HG03060 (cell line): Measurements from ENCODE around the gene EDN1.

Experiments used
- ATAC-seq: cut with Tn5 transposase; IDR thresholded peaks from one replicate; pipeline ENCODE4 v1.9.1; 2021; ENCODE audit warnings: low read depth, moderate number of reproducible peaks; ENCODE audit not compliant: unreplicated experiment

The EDN1 gene

GRCh38 chr6:12293235-12293930 lies 3.2 kb downstream of the EDN1 start:
- no peak for ATAC-seq

GRCh38 chr6:12293931-12294807 lies 4.0 kb downstream of the EDN1 start:
- no peak for ATAC-seq

- no peak for ATAC-seq
Observed at GRCh38 chr6:12294851-12295536, 4.8 kb downstream of the EDN1 start.

GRCh38 chr6:12295558-12296254 lies 5.5 kb downstream of the EDN1 start:
- ATAC-seq = no peak

- no peak for ATAC-seq
Observed at GRCh38 chr6:12296255-12296573, 6.1 kb downstream of the EDN1 start.

GRCh38 chr6:12296604-12297003 lies 6.4 kb downstream of the EDN1 start:
- ATAC-seq = no peak

GRCh38 chr6:12297363-12298016 lies 7.3 kb downstream of the EDN1 start:
- no peak for ATAC-seq

GRCh38 chr6:12298017-12298978 lies 8.1 kb downstream of the EDN1 start:
- ATAC-seq = no peak

- ATAC-seq = no peak
Observed at GRCh38 chr6:12298995-12299394, 8.8 kb downstream of the EDN1 start.

GRCh38 chr6:12301018-12301417 lies 10.9 kb downstream of the EDN1 start:
- no peak for ATAC-seq

GRCh38 chr6:12304487-12304886 lies 14.3 kb downstream of the EDN1 start:
- ATAC-seq = no peak

GRCh38 chr6:12309070-12309469 lies 18.9 kb downstream of the EDN1 start:
- ATAC-seq = no peak

- ATAC-seq = no peak
Observed at GRCh38 chr6:12311106-12311505, 20.9 kb downstream of the EDN1 start.

GRCh38 chr6:12312736-12313135 lies 22.6 kb downstream of the EDN1 start:
- ATAC-seq = no peak

- no peak for ATAC-seq
Observed at GRCh38 chr6:12313306-12313991, 23.3 kb downstream of the EDN1 start.

- ATAC-seq = no peak
Observed at GRCh38 chr6:12313992-12314589, 23.9 kb downstream of the EDN1 start.

GRCh38 chr6:12314751-12315150 lies 24.6 kb downstream of the EDN1 start:
- no peak for ATAC-seq
